GM23248 (cell line): ENCODE data around the gene OBI1.

ENCODE experiments used
- EZH2 ChIP-seq: fragments of 200-600 bp; sonication (generic); IDR thresholded peaks from 2 replicates; pipeline ENCODE4 v1.6.1; 2018; ENCODE audit warnings: antibody characterized with exemption, mild to moderate bottlenecking; ENCODE audit not compliant: insufficient read depth, poor library complexity, severe bottlenecking
- EZH2phosphoT487 ChIP-seq: fragments of 200-600 bp; sonication (generic); IDR thresholded peaks from 2 replicates; pipeline ENCODE4 v1.6.1; 2018; ENCODE audit warnings: antibody characterized with exemption, moderate library complexity, mild to moderate bottlenecking, low read depth; ENCODE audit not compliant: insufficient read depth

GRCh38 chr13:78689011-78689410, 30.1 kb upstream of the OBI1 start:
- TF ChIP-seq EZH2: no peak
- no peak for TF ChIP-seq EZH2phosphoT487
